ENCODE results near the gene RHOG. TPM values are rescaled to one million over a fixed set of nuclear protein-coding genes. Genes with fewer than 3 reads are reported as not detected.

RHOG gene
- total RNA-seq, 1 experiment from 2014 or later: 17.3 TPM

DNA sequence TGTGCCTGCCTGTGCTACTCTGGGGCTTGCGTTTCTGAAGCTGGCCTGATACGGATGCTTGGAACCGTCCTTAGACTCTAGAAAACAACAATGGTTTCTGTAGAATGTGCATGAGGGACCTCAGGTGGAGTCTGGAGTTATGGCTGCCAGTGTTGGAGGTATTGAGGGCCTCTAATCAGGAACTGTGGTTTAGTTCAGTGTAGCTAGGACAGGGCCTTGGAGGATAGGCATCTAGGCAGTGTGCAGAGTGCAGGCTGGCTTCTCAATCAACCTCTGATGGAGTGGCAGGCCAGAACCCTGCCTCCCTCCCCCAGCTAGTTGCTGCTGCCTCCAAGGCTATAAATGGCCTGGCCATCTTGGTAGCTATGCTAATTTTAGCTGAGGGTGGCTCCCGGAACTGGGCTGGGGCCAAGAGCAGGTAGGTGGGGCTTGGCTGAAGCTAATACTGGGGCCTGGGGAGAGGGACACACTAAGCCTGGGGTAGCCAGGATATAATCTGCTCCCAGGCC is 18.7 kb upstream of the RHOG start:
- no peak for DNase-seq (ENCODE audit: low read depth)

DNA sequence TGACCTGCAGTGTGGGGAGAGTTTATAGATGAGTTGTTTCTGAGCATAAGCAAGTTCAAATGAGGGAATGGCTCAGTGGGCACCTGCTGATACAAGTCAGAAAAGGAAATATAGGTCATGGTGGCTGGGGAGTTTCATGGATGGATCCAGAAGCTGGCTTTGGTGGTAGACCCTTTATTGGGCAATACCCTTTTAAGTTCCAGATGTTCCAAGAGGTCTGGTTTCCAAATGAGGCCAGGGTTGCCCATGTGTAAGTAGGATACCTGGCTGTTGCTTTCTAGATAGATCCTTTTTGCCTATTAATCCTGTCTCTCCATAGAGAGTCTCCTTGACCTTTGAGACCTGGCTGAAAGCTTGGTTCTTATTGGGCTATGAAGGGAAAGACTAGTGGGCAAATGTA is 16.9 kb upstream of the RHOG start:
- no peak for DNase-seq (ENCODE audit: low read depth)

DNA sequence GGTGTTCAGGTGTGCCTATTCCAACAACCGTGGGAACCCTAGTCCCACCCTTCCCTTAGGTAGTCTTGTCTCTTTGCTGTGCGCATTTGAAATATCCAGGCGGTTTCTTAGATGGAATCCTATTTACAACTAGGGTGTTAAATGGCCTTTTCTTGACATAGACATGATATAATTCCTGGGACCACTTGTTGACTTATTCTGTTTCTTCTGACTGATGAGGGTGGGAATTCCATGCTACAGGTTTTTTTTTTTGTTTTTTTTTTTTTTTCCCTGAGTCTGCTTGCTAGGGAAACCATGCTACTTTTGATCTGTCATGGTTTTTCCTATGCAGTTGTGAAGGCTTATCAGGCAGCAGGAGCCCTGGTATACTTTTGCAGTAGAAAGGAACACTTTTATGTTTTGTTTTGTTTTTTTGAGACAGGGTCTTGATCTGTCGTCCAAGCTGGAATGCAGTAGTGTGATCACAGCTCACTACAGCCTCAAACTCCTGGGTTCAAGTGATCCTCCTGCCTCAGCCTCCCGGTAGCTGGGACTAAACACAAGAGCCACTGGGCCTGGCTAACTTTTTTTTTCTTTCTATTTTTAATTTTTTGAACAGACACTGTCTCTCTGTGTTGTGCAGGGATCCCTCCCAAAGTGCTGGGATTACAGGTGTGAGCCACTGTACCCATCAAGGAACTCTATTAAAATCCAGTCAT is 16.2 kb upstream of the RHOG start:
- DNase-seq (ENCODE audit: low read depth): no peak

GRCh38 chr11:3855808-3856491 is 15.2 kb upstream of the RHOG start:
- peak; percentile 43 for DNase-seq (ENCODE audit: low read depth)

DNA sequence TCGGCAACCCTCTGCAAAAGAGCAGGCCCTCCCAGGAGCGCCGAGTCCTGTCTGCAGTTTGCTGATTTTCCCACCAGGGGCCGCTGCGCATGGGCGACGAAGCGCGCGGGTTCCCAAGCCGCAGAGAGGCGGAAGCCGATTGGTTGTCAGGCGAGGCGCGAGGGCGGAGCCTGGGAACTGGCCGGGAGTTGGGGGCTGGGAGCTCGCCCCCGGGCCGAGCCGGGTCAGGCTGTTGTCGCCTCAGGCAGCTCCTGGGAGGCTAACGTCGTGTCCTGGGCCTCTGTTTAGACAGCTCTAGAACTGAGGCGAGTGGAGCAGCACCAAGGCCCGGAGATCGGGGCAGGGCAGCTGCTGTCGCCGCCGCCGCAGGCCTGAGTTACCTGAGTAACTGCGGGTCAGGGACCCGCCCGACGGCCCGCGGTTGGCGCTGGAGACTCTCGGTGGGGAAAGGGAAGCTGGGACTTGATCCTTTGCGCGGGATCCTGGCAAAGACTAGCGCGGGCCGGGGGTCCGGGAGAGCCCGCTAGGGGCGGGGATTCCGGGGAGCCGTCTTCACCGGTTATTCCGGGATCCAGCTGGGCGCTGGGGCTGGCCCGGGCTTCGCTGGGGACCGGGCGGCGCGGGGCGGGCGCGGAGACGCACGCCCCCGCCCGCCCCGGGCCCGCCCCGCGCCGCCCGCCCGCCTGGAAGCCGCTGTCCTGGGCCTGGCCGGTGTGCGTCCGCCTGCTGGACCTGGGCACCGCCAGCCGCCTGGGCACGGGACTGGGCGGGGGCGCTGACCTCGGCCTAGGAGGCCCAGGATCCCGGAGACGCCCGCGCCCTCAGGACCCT is 14.4 kb upstream of the RHOG start, which contains the start of gene STIM1:
Gene STIM1 (plus strand): TSS at position 688 of the 831 bp plus-strand sequence. CDS start 607 bp downstream, outside the sequence.
- peak; percentile 94 for DNase-seq (ENCODE audit: low read depth)

- no peak for DNase-seq (ENCODE audit: low read depth)
Measured at GRCh38 chr11:3854660-3854976, 13.9 kb upstream of the RHOG start.

DNA sequence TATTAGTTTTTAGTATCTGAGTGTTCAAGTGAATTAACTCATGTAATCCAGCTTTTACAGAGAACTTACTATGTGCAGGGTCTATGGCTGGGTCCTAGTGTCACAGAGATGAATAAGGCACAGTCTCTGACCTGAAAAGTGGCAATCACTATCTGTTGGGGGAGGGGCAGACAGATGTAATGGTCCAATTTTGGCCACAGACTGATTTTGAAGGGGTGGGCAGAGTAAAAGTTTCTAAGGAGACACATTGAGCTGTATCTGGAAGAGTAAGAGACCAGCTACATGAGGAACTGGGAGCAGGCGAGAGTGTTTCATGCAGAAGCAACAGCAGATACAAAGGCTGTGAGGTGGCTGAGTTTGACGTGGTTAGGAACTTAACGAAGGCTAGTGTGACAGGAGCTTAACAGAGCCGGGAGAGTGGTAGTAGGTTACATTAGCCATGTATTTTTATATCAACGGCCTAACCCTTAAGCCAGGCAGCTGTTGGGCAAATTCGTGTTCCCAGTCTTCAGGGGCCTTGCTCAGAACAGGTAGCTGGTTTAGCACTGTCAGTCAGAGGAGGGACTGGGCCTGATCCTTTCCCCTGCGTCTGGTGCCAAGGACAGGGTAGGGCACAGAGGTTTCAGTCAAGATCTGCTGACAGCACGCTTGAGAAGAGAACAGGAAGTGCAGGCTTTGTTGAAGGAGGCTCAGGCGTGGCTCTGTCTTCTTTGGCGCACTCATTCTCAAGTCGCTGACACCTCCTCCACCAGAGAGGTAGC is 13.3 kb upstream of the RHOG start:
- DNase-seq (ENCODE audit: low read depth): no peak

DNA sequence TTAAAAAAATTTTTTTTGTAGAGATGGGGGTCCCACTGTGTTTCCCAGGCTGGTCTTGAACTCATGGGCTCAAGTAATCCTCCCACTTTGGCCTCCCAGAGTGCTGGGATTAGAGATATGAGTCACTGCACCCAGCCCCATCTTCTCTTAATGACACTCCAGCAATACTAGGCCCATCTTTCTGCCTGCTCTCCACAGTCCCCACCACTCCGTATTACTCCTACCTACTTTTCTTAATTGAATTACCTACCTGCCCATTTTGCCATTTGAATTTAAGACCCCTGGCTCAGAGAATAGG is 12.7 kb upstream of the RHOG start:
- DNase-seq (ENCODE audit: low read depth): no peak

DNA sequence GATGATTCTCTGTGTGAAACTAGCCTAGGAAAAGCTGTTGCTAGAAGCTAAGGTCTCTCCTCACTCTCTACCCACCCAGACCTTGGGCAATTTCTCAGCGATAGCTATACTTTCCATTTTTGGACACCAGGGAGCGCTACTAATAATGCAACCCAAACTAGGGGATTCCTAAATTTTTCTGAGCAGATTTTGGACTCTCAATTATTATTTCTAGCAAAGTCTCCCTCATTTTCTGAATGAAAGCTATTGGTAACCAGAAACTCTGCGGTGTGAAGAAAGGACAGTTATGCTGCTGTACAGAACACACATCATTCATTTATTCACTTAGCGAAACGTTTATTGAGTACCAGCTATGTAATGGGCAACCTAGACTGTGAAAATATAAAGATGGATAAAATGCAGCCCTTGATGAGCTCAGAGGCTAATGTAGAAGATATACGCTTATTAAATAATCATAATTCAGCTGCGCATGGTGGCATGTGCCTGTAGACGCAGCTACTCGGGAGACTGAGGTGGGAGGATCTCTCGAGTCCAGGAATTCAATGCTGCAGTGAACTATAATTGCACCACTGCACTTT is 8.6 kb upstream of the RHOG start:
- DNase-seq (ENCODE audit: low read depth): no peak

GRCh38 chr11:3845670-3846069 is 4.9 kb upstream of the RHOG start:
- no peak for DNase-seq (ENCODE audit: low read depth)

DNA sequence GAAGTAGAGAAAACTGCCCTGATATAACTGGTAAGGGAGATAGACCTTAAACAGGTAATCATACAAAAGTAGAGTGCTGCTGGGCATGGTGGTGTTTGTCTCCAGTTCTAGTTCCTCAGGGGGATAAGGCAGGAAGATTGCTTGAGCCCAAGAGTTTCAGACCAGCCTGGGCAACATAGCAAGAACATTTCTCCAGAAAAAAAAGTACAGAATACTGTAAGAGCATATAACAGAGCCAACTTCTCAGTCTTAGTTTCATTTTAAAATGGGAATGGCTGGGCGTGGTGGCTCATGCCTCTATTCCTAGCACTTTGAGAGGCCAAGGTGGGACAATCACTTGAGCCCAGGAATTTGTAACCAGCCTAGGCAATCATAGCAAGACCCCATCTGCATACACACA is 4.5 kb upstream of the RHOG start:
- DNase-seq (ENCODE audit: low read depth): no peak

GRCh38 chr11:3843326-3843725 is 2.6 kb upstream of the RHOG start:
- DNase-seq (ENCODE audit: low read depth): no peak

DNA sequence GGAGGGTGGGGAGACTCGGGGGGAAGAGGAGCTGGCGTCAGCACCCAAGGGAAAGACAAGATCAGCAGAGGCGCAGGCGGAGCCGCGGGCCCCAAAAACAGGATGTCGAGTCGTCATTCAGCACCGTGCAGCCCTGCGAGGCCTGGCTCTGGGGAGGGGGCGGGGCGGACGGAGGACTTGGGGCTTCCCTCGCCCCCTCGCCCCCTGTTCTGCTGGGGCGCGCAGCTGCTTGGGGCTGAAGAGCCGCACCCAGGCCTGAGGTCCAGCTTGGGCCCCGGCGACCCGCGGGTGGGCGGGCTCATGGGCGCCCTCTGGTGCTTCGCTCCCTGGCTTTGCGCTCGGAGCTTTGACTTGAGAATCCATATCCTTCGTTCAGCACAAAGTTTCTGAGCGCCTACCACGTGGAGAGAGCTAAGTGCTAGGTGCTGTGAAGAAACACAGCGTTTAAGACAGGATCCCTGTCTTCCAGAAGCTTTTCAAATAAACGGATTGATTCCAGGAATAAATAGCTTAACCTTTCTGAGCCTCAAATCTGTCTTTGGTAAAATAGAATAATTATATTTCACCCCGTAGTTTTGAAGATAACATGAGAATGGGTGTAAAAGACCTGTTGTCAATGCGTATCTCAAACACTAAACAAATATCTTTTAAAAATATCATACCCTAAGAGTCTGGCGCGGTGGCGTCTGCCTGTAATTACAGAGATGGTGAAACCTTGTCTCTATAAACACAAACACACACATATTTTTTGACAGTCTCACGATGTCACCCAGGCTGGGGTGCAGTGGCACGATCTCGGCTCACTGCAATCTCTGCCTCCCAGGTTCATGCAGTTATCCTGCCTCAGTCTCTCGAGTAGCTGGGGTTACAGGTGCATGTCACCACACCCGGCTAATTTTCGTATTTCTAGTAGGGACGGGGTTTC is 929 bp upstream of the RHOG start:
- DNase-seq (ENCODE audit: low read depth): peak; percentile 87

- no peak for DNase-seq (ENCODE audit: low read depth)
Measured at GRCh38 chr11:3840004-3840869, 522 bp downstream of the RHOG start.

- DNase-seq (ENCODE audit: low read depth): no peak
Measured at GRCh38 chr11:3838504-3838903, 2.3 kb downstream of the RHOG start.

- no peak for DNase-seq (ENCODE audit: low read depth)
Measured at GRCh38 chr11:3837793-3838192, 3.0 kb downstream of the RHOG start.

GRCh38 chr11:3836903-3837302 is 3.9 kb downstream of the RHOG start:
- DNase-seq (ENCODE audit: low read depth): no peak

- no peak for DNase-seq (ENCODE audit: low read depth)
Measured at GRCh38 chr11:3835751-3836150, 5.0 kb downstream of the RHOG start.

DNA sequence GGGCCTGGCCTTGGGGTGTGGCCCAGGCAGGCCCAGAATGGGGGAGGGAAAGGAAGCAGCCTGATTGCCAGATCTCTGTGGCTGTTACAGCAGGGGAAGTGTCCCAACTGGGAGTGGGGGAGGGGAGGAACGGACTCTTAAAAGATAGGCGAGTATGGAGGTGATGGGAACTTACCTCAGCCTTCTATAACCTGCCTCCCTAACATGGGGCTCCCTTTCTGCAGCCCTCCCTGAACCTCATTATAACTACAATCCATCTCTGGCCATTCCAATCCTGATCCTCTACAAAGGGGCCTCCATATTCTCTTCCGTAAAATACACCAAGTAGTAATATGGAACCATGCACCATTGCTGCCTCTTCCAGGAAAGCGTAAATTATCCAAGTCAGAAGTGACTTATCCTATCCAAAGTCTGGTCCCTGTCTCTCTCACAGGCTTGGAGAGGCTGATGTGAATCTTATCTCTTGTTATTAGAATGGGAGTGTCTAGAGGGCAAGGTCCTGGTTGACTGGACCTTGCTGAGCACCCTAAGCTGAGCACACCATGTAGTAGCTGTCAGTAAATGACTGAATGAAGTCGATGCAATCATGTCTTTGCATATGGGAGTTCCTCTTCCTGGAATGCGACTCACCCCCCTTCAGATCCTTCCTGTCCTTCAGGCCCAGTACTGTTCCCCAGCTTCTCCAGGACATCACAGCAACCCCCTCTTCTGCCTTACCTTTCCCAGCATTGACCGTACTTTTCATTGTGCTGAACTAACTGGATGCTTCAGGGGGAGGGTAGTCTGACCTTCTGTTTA is 5.9 kb downstream of the RHOG start:
- DNase-seq (ENCODE audit: low read depth): no peak
